ENCODE data around the gene PLAC8. TPM values are rescaled to one million over a fixed set of nuclear protein-coding genes. Genes with fewer than 3 reads are reported as not detected.
A peak's percentile ranks its signal among the peaks of the same experiment; 100 is the strongest.

PLAC8 gene
- total and polyA plus RNA-seq, 2 of the 13 experiments (the other 11 are each of a cell fraction or from before 2014, with no cell fraction given), result 3.0 to 174 TPM

- TF ChIP-seq ZMYM3 (CRISPR knock-in tag; IDR thresholded peaks at IDR 0.05) (no peak), ZBTB38 (CRISPR knock-in tag; IDR thresholded peaks at IDR 0.05) (0 out of 2 replicates have a peak, but pooled peaks have one; percentile 50), ZNF720 (CRISPR knock-in tag; IDR thresholded peaks at IDR 0.05) (no peak), UBTF (CRISPR knock-in tag; IDR thresholded peaks at IDR 0.05) (peak; percentile 38; the same call in 1 of the 2 replicates), NR1H2 (CRISPR knock-in tag; IDR thresholded peaks at IDR 0.05; ENCODE audit: borderline replicate concordance, low read depth) (no peak), MYC (CRISPR knock-in tag; IDR thresholded peaks at IDR 0.05; ENCODE audit: borderline replicate concordance) (peak; percentile 63; the same call in 1 of the 2 replicates), ZNF589 (CRISPR knock-in tag; conservative IDR thresholded peaks at IDR 0.05) (no peak), ZNF34 (CRISPR knock-in tag; IDR thresholded peaks at IDR 0.05; ENCODE audit: borderline replicate concordance) (no peak), ZNF572 (CRISPR knock-in tag; IDR thresholded peaks at IDR 0.05) (no peak), HNRNPK (IDR thresholded peaks at IDR 0.05; ENCODE audit: low read depth, low read length, poor library complexity, severe bottlenecking) (no peak), ZNF44 (CRISPR knock-in tag; IDR thresholded peaks at IDR 0.05) (no peak), HOXD1 (CRISPR knock-in tag; IDR thresholded peaks at IDR 0.05) (no peak), ETV5 (CRISPR knock-in tag; IDR thresholded peaks at IDR 0.05; ENCODE audit: borderline replicate concordance) (no peak), ZBTB42 (CRISPR knock-in tag; IDR thresholded peaks at IDR 0.05) (no peak), HMGXB3 (CRISPR knock-in tag; IDR thresholded peaks at IDR 0.05; ENCODE audit: borderline replicate concordance) (no peak), SATB2 (CRISPR knock-in tag; IDR thresholded peaks at IDR 0.05) (no peak), ZBTB1 (CRISPR knock-in tag; IDR thresholded peaks at IDR 0.05; ENCODE audit: borderline replicate concordance) (no peak), ZNF569 (CRISPR knock-in tag; IDR thresholded peaks at IDR 0.05; ENCODE audit: borderline replicate concordance) (no peak)
- TF ChIP-seq, protein P1, sequence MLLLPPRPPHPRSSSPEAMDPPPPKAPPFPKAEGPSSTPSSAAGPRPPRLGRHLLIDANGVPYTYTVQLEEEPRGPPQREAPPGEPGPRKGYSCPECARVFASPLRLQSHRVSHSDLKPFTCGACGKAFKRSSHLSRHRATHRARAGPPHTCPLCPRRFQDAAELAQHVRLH (CRISPR knock-in tag; IDR thresholded peaks at IDR 0.05; ENCODE audit: borderline replicate concordance, low read depth), result no peak
- TF ChIP-seq, protein P2, sequence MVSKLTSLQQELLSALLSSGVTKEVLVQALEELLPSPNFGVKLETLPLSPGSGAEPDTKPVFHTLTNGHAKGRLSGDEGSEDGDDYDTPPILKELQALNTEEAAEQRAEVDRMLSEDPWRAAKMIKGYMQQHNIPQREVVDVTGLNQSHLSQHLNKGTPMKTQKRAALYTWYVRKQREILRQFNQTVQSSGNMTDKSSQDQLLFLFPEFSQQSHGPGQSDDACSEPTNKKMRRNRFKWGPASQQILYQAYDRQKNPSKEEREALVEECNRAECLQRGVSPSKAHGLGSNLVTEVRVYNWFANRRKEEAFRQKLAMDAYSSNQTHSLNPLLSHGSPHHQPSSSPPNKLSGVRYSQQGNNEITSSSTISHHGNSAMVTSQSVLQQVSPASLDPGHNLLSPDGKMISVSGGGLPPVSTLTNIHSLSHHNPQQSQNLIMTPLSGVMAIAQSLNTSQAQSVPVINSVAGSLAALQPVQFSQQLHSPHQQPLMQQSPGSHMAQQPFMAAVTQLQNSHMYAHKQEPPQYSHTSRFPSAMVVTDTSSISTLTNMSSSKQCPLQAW (CRISPR knock-in tag; IDR thresholded peaks at IDR 0.05), result 0 out of 2 replicates have a peak, but pooled peaks have one; percentile 38
- TF ChIP-seq, protein P3, sequence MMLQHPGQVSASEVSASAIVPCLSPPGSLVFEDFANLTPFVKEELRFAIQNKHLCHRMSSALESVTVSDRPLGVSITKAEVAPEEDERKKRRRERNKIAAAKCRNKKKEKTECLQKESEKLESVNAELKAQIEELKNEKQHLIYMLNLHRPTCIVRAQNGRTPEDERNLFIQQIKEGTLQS (CRISPR knock-in tag; IDR thresholded peaks at IDR 0.05), result no peak
These were observed 1.7 kb downstream of the PLAC8 start (continued) for GRCh38 chr4:83112678-83113428.

All from HepG2 (cell line).